H1 (cell line): ENCODE data around the gene SPOPL. TPM values are rescaled to one million over a fixed set of nuclear protein-coding genes. Genes with fewer than 3 reads are reported as not detected.

ENCODE experiments used
- SP1 ChIP-seq: IDR thresholded peaks from 2 replicates; pipeline ENCODE4 v1.6.1; 2011; ENCODE audit warnings: low read depth, low read length
- polyA plus RNA-seq, 7 experiments: library from polyadenylated mRNA; depleted of rRNA in 3 of 7; stranded (reverse) in 5 of 7; unstranded in 2 of 7; fragments of >200 nt in 5 of 7; fragments of 200-250 nt in 2 of 7; gene quantifications; 1 replicate in 5 of 7; 2 replicates in 1 of 7; 4 replicates in 1 of 7; pipeline versions ENCODE4 v1.2.1 to v1.2.3, GENCODE V29; 2011 to 2013; ENCODE audit warnings: missing spikeins in 2 of 7, mixed read lengths in 2 of 7
- total RNA-seq: library from RNA; stranded (reverse); fragmentation: NEBNext Ultra II Directional; extraction: Animal tissue kit (Norgen Biotek cat#: 25700); gene quantifications from 2 replicates; pipeline ENCODE4 v1.2.1, GENCODE V29; 2021
- TF ChIP-seq, protein P1 (sequence below), 3 experiments: IDR thresholded peaks; 1 replicate in 2 of 3; 2 replicates in 1 of 3; pipeline versions ENCODE4 v1.5.1 to v1.6.1; 2011; ENCODE audit warnings: low read length in 3 of 3, mild to moderate bottlenecking in 3 of 3, inconsistent platforms in 2 of 3, low read depth in 1 of 3, moderate library complexity in 1 of 3; ENCODE audit not compliant: insufficient read depth in 1 of 3; ENCODE audit errors: control extremely low read depth in 1 of 3

SPOPL gene
- total and polyA plus RNA-seq, 2 of the 8 experiments (the other 6 are each of a cell fraction or from before 2014, with no cell fraction given): 1.9 to 14.5 TPM

GRCh38 chr2:138596403-138596802, 94.8 kb downstream of the SPOPL start (continued):
- TF ChIP-seq, protein P1, sequence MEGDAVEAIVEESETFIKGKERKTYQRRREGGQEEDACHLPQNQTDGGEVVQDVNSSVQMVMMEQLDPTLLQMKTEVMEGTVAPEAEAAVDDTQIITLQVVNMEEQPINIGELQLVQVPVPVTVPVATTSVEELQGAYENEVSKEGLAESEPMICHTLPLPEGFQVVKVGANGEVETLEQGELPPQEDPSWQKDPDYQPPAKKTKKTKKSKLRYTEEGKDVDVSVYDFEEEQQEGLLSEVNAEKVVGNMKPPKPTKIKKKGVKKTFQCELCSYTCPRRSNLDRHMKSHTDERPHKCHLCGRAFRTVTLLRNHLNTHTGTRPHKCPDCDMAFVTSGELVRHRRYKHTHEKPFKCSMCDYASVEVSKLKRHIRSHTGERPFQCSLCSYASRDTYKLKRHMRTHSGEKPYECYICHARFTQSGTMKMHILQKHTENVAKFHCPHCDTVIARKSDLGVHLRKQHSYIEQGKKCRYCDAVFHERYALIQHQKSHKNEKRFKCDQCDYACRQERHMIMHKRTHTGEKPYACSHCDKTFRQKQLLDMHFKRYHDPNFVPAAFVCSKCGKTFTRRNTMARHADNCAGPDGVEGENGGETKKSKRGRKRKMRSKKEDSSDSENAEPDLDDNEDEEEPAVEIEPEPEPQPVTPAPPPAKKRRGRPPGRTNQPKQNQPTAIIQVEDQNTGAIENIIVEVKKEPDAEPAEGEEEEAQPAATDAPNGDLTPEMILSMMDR (IDR thresholded peaks at IDR 0.05; ENCODE audit: control extremely low read depth in 1 of 3, insufficient read depth in 1 of 3, low read depth in 1 of 3, low read length in 3 of 3): no peak
- no peak for TF ChIP-seq SP1
